HG02840 (cell line): ENCODE data around the gene YRDC.
"Not testable (repeated sequence)": the region's sequence is repeated elsewhere in the genome, so short reads cannot be mapped to it uniquely, and the experiment has no call there.

Experiments used
- ATAC-seq: cut with Tn5 transposase; IDR thresholded peaks from one replicate; pipeline ENCODE4 v1.9.1; 2021; ENCODE audit warnings: mild to moderate bottlenecking, moderate library complexity, moderate number of reproducible peaks; ENCODE audit not compliant: unreplicated experiment, low FRiP score

YRDC gene

GRCh38 chr1:37776946-37777516 lies 31.0 kb downstream of the YRDC start:
- ATAC-seq, result no peak

- ATAC-seq, result not testable (repeated sequence)
Measured at GRCh38 chr1:37771440-37771839, 36.6 kb downstream of the YRDC start.

DNA sequence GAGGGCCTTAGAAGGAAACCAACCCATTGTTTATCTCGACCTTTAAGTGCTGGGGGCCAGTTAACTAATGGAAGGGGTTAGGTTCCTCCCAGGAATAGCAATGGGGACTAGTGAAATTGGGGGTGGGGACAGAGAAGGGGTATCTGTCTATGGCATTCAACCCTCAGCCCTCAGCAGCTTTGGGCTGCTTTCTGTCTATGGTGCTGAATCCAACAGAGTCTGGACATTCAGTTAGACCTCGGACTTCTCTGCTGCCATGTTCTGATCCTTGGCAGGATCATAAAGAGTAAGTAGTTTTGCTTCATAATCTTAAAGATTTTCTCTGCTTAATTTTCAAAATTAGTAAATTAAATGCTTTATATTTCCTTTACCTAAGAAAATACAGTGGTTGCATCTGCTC lies 40.5 kb downstream of the YRDC start:
- ATAC-seq, result no peak

- no peak for ATAC-seq
Measured at GRCh38 chr1:37765916-37766664, 41.9 kb downstream of the YRDC start.

- no peak for ATAC-seq
Measured at GRCh38 chr1:37764888-37765441, 43.0 kb downstream of the YRDC start, which contains the start of gene EPHA10. Gene EPHA10, minus strand, starts transcription at chr1:37765120. Its CDS starts 54 bp downstream, at chr1:37765066.

DNA sequence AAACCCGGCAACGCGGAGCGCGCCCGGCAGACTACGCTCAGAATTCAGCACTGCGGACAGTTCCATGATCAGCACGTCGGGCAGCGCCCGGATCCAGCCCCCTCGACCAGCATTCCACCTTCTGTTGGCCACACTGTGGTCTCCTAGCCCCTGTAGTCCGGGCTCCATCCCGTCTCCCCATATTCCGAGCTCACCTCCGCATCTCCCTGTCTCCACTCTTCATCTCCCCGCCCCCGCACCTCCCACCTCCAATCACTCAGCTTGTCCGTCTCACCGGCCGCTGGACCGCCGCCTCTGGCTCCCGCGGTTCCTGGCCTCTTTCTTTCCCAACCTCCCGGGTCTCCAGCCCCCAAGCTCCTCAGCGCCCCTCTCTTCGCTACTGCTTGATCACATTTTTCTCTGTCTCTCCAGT lies 43.6 kb downstream of the YRDC start:
- ATAC-seq, result no peak

- ATAC-seq, result no peak
Measured at GRCh38 chr1:37763791-37764413, 44.1 kb downstream of the YRDC start.

- ATAC-seq, result no peak
Measured at GRCh38 chr1:37762516-37762915, 45.5 kb downstream of the YRDC start.

GRCh38 chr1:37761416-37762095 lies 46.5 kb downstream of the YRDC start:
- ATAC-seq, result no peak

- ATAC-seq, result no peak
Measured at GRCh38 chr1:37759451-37759850, 48.6 kb downstream of the YRDC start.

DNA sequence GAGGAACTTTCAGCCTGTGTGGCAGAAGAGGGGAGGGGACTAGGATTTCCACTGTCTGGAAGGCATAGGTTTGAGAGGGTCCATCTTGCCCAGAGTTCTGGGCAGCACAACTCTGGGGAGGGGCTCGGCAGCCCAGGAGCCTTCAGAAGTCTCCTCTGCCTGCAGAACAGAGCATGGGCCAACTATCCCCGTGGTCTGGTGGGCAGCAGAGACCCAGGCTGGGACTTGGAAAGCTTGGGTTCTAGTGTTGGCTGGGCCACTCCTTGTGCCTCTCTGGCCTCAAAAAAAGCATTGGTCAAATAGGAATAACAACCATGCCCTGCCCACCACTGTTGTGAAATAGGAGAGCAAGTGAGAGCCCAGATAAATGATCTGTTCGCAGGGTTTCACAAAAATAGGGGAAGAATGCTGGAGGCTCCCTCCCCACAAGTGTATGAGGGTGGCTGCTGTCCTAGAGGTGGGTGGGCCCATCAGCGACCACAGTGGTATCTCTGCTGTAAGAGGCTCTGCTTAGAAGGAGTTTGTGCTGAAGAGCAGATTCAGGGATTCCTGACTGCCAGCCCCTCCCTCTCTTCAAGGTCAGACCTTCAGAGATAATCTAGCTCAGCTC lies 52.0 kb downstream of the YRDC start:
- ATAC-seq, result no peak

GRCh38 chr1:37755290-37755689 lies 52.7 kb downstream of the YRDC start:
- no peak for ATAC-seq

GRCh38 chr1:37753473-37754321 lies 54.3 kb downstream of the YRDC start:
- no peak for ATAC-seq
